Mesothelial cell of epicardium (in vitro differentiated cells): ENCODE data around the gene IGDCC3. TPM values are rescaled to one million over a fixed set of nuclear protein-coding genes. Genes with fewer than 3 reads are reported as not detected.

Source experiments
- DNase-seq, 2 experiments: peaks; one replicate each; pipeline ENCODE4 v3.0.0; 2021; ENCODE audit warnings: low spot score in 2 of 2; ENCODE audit not compliant: unreplicated experiment in 2 of 2
- H3K27ac Mint-ChIP-seq: 2 replicates; pipeline ENCODE4 v1.8.0; 2021; ENCODE audit warnings: mixed read lengths
- H3K27me3 Mint-ChIP-seq: 2 replicates; pipeline ENCODE4 v1.8.0; 2021; ENCODE audit warnings: low read depth, mixed read lengths
- H3K36me3 Mint-ChIP-seq: 2 replicates; pipeline ENCODE4 v1.8.0; 2021; ENCODE audit warnings: mixed read lengths
- H3K4me1 Mint-ChIP-seq: 2 replicates; pipeline ENCODE4 v1.8.0; 2021; ENCODE audit warnings: mixed read lengths
- H3K4me3 Mint-ChIP-seq: 2 replicates; pipeline ENCODE4 v1.8.0; 2021; ENCODE audit warnings: mild to moderate bottlenecking, moderate library complexity, mixed read lengths
- H3K9me3 Mint-ChIP-seq: 2 replicates; pipeline ENCODE4 v1.8.0; 2021; ENCODE audit warnings: mixed read lengths
- total RNA-seq: library from RNA; stranded (reverse); gene quantifications from 3 replicates; pipeline ENCODE4 v1.2.1, GENCODE V29; 2021
- TF ChIP-seq, protein P1 (sequence below): fragments of 200-600 bp; sonication (generic); IDR thresholded peaks from one replicate; pipeline ENCODE4 v1.5.0; 2021; ENCODE audit warnings: antibody characterized with exemption; ENCODE audit not compliant: unreplicated experiment

IGDCC3 gene
- total RNA-seq, 1 donor from 2014 or later = 35.1 TPM

DNA sequence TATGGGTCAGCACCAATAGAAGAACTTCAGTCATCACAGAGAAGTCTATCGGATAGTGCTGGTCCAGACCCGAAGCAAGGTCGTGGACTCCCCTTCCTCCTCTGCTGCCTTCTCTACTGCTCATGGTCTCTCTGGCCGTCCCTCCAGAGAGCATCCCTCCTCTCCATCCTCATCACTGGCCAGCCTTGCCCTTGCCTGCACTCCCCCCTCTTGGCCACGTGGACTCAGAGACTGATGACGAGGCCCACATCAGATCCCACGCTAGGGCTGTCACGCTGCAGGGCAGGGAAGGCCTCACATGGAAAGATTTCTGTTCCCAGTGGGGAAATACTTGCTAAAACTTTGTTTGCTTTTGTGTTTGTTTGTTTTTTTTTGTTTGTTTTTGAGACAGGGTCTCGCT, 35.3 kb downstream of the IGDCC3 start:
- no peak overlapping the region for H3K4me3 Mint-ChIP-seq
- TF ChIP-seq, protein P1, sequence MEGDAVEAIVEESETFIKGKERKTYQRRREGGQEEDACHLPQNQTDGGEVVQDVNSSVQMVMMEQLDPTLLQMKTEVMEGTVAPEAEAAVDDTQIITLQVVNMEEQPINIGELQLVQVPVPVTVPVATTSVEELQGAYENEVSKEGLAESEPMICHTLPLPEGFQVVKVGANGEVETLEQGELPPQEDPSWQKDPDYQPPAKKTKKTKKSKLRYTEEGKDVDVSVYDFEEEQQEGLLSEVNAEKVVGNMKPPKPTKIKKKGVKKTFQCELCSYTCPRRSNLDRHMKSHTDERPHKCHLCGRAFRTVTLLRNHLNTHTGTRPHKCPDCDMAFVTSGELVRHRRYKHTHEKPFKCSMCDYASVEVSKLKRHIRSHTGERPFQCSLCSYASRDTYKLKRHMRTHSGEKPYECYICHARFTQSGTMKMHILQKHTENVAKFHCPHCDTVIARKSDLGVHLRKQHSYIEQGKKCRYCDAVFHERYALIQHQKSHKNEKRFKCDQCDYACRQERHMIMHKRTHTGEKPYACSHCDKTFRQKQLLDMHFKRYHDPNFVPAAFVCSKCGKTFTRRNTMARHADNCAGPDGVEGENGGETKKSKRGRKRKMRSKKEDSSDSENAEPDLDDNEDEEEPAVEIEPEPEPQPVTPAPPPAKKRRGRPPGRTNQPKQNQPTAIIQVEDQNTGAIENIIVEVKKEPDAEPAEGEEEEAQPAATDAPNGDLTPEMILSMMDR = no peak
- no peaks in the 10 kb centered on the region for H3K27me3 Mint-ChIP-seq
- H3K4me1 Mint-ChIP-seq = peaks cover 64% of the 10 kb centered on the region
- H3K9me3 Mint-ChIP-seq = no peaks in the 10 kb centered on the region
- no peak for DNase-seq
- peak overlapping the region; percentile 44 for H3K27ac Mint-ChIP-seq
- H3K36me3 Mint-ChIP-seq = no peaks in the 10 kb centered on the region

DNA sequence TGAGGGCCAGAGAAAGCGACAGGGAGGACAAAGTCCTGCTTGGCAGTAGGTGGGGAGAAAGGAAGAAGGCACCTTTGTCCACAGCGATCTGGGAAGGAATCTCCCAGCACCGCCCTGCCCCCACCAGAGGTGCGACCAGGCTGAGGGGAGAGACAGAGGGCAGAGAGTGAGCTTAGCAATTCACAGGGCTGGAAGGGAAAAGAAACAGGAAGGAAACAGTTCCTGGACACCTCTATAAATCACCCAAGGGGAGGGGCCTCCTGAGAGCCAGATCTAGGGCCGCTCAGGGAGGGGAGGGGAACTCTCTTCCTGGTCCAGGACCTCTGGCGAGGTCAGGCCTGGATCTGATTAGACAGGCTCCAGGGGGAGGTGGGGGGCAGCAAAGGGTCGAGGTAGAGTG, 37.9 kb downstream of the IGDCC3 start:
- Mint-ChIP-seq H3K36me3 (no peaks in the 10 kb centered on the region), H3K4me1 (peaks cover 59% of the 10 kb centered on the region), H3K4me3 (no peak overlapping the region), H3K9me3 (no peaks in the 10 kb centered on the region), H3K27ac (peak overlapping the region; percentile 74), H3K27me3 (no peaks in the 10 kb centered on the region)
- TF ChIP-seq, protein P1 = no peak
- no peak for DNase-seq

DNA sequence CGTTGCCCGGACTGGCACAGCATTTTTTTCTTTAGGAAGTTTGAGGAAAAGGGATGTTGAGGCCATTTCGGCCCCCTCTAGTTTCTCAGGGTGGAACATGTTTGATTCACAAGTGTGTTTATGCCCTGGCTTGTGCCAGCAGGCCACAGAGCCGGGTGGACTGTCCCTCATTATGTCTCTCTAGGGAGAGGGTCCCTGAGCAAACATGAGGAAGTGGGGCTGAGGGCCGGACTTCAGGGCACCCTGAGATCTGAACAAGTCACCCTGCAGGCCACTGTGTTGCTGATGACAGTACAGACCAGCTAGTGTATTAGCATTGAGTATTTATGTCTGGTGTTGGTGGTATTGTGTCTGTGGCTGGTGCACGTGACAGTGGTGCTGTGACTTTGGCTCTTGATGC, 38.4 kb downstream of the IGDCC3 start:
- peak overlapping the region; percentile 74 for H3K27ac Mint-ChIP-seq

DNA sequence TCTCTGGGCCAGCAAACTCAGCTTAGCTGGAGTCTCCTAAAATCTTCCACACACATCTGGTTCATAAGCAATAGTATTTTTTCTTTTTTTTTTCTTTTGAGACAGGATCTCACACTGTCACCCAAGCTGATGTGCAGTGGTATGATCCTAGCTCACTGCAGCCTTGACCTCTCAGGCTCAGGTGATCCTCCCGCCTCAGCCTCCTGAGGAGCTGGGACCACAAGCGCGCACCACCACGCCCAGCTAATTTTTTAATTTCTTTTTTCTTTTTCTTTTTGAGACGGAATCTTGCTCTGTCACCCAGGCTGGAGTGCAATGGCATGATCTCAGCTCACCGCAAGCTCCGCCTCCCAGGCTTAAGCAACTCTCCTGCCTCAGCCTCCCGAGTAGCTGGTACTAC, 39.0 kb downstream of the IGDCC3 start:
- Mint-ChIP-seq H3K36me3 (no peaks in the 10 kb centered on the region), H3K27ac (no peak overlapping the region), H3K9me3 (no peaks in the 10 kb centered on the region), H3K27me3 (no peaks in the 10 kb centered on the region), H3K4me3 (no peak overlapping the region), H3K4me1 (peaks cover 56% of the 10 kb centered on the region)
- TF ChIP-seq, protein P1 = no peak
- no peak for DNase-seq

More for the DNA sequence above, 38.4 kb downstream of the IGDCC3 start:
- TF ChIP-seq, protein P1 = no peak
- Mint-ChIP-seq H3K36me3 (no peaks in the 10 kb centered on the region), H3K9me3 (no peaks in the 10 kb centered on the region), H3K27me3 (no peaks in the 10 kb centered on the region), H3K4me1 (peaks cover 56% of the 10 kb centered on the region), H3K4me3 (no peak overlapping the region)
- DNase-seq = no peak

DNA sequence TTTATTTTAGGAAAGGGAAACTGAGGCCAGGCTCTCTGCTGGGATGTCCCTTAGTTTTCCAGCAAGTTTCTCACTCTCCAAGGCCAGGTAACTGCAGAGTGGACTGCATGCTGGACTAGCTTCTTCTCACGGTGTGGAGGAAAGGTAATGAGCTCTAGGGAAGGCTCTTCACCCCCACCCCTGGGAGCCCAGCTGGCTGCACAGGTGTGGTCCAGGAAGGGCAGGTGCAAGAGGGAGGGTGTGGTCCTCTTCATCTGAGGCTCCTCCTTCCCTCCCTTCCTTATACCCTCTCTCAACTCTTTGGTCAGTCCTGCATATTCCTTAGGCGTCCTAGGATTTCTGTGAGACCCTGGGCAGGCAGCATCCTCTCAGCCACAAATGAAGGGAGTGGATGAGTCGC, 39.4 kb downstream of the IGDCC3 start:
- no peaks in the 10 kb centered on the region for H3K9me3 Mint-ChIP-seq
- H3K4me1 Mint-ChIP-seq = peaks cover 53% of the 10 kb centered on the region
- H3K27me3 Mint-ChIP-seq = no peaks in the 10 kb centered on the region
- no peak overlapping the region for H3K4me3 Mint-ChIP-seq
- H3K36me3 Mint-ChIP-seq = no peaks in the 10 kb centered on the region
- H3K27ac Mint-ChIP-seq = no peak overlapping the region
- TF ChIP-seq, protein P1 = no peak
- no peak for DNase-seq
